H1 (cell line): ENCODE data around the gene DPF3. TPM values are rescaled to one million over a fixed set of nuclear protein-coding genes. Genes with fewer than 3 reads are reported as not detected.

Source experiments
- CTCF ChIA-PET: fragments of 300-600 bp; sonication (Branson Sonifier 250); formaldehyde crosslinking; loops from one replicate; lab custom pipeline; 2021; ENCODE audit not compliant: partially characterized antibody; lab: Charles Lee
- POLR2A ChIA-PET: fragments of 300-600 bp; sonication (Branson Sonifier 250); formaldehyde crosslinking; loops from one replicate; lab custom pipeline; 2021; ENCODE audit warnings: inconsistent platforms; ENCODE audit not compliant: partially characterized antibody; lab: Charles Lee
- DNase-seq, 2 experiments: peaks; one replicate each; pipeline versions ENCODE4 v3.0.0 to v3.0.0-alpha.2; 2010 to 2022; ENCODE audit warnings: low spot score in 2 of 2, low read depth in 1 of 2, mixed read lengths in 1 of 2
- FAIRE-seq: peaks from 2 replicates; lab custom pipeline; 2011; peaks lifted over from hg19 to GRCh38; lab: Jason Lieb, UNC
- H2AFZ ChIP-seq: 2 replicates; pipeline ENCODE4 v1.8.1; 2012; ENCODE audit warnings: low read length, inconsistent platforms
- H2AK5ac ChIP-seq: 2 replicates; pipeline ENCODE4 v1.6.1; 2013; ENCODE audit warnings: low read depth, low read length
- H2BK120ac ChIP-seq: replicated peaks from 2 replicates; pipeline ENCODE3; 2013; ENCODE audit warnings: low read depth, low read length, inconsistent platforms
- H2BK12ac ChIP-seq: 2 replicates; pipeline ENCODE4 v1.6.1; 2013; ENCODE audit warnings: low read depth, low read length
- H2BK15ac ChIP-seq: 2 replicates; pipeline ENCODE4 v1.6.1; 2013; ENCODE audit warnings: low read length
- H2BK20ac ChIP-seq: 2 replicates; pipeline ENCODE4 v1.6.1; 2013; ENCODE audit warnings: low read length
- H2BK5ac ChIP-seq: 2 replicates; pipeline ENCODE4 v1.6.1; 2013; ENCODE audit warnings: low read depth, low read length
- H3K14ac ChIP-seq: 2 replicates; pipeline ENCODE4 v1.6.1; 2013; ENCODE audit warnings: inconsistent platforms; ENCODE audit not compliant: insufficient read length
- H3K18ac ChIP-seq: 2 replicates; pipeline ENCODE4 v1.6.1; 2013; ENCODE audit warnings: low read length; ENCODE audit errors: extremely low read depth
- H3K23ac ChIP-seq: 2 replicates; pipeline ENCODE4 v1.6.1; 2013; ENCODE audit warnings: inconsistent platforms; ENCODE audit not compliant: insufficient read length
- H3K23me2 ChIP-seq: 2 replicates; pipeline ENCODE4 v1.6.1; 2013; ENCODE audit warnings: low read depth, low read length
- H3K27ac ChIP-seq: 2 replicates; pipeline ENCODE4 v1.6.1; 2011; ENCODE audit warnings: low read depth, low read length, inconsistent platforms
- H3K27me3 ChIP-seq, 4 experiments: replicated peaks in 1 of 4; 1 replicate in 1 of 4; 2 replicates in 3 of 4; pipeline versions ENCODE4 v1.6.1 to v1.8.1; 2011 to 2013; ENCODE audit warnings: low read length in 3 of 4, mild to moderate bottlenecking in 3 of 4, inconsistent platforms in 2 of 4, mixed read lengths in 2 of 4, moderate library complexity in 1 of 4; ENCODE audit not compliant: control insufficient read depth in 3 of 4, insufficient read depth in 3 of 4; ENCODE audit errors: extremely low read depth in 1 of 4
- H3K36me3 ChIP-seq, 4 experiments: 2 replicates each; pipeline versions ENCODE4 v1.6.1 to v1.8.1; 2011 to 2013; ENCODE audit warnings: mild to moderate bottlenecking in 4 of 4, low read length in 3 of 4, moderate library complexity in 2 of 4, control low read depth in 1 of 4, inconsistent platforms in 1 of 4; ENCODE audit not compliant: insufficient read depth in 4 of 4, control insufficient read depth in 2 of 4
- H3K4ac ChIP-seq: replicated peaks from 2 replicates; pipeline ENCODE3; 2013; ENCODE audit warnings: low read length, low read depth, mixed read lengths, inconsistent platforms; ENCODE audit not compliant: insufficient read length
- H3K4me1 ChIP-seq, 4 experiments: replicated peaks in 1 of 4; 1 replicate in 1 of 4; 2 replicates in 3 of 4; pipeline versions ENCODE4 v1.6.1 to v1.8.1; 2011 to 2013; ENCODE audit warnings: low read length in 3 of 4, inconsistent platforms in 2 of 4, mixed read lengths in 1 of 4; ENCODE audit not compliant: insufficient read depth in 4 of 4, control insufficient read depth in 3 of 4
- H3K4me2 ChIP-seq, 2 experiments: 2 replicates each; pipeline versions ENCODE4 v1.6.1 to v1.8.1; 2011 to 2013; ENCODE audit warnings: low read depth in 2 of 2, low read length in 2 of 2, control low read depth in 1 of 2, inconsistent platforms in 1 of 2, mild to moderate bottlenecking in 1 of 2; ENCODE audit not compliant: insufficient read depth in 1 of 2
- H3K4me3 ChIP-seq, 4 experiments: fragments of 200-600, 300-600 bp in 1 of 4; sonication (generic), shearing (Covaris generic), sonication (Bioruptor Twin) in 1 of 4; 2 replicates each; pipeline versions ENCODE4 v1.5.1 to v1.8.1; 2011 to 2016; ENCODE audit warnings: low read length in 4 of 4, low read depth in 3 of 4, control low read depth in 2 of 4, inconsistent platforms in 2 of 4, mild to moderate bottlenecking in 2 of 4, mixed read lengths in 1 of 4, moderate library complexity in 1 of 4; ENCODE audit not compliant: insufficient read depth in 2 of 4; ENCODE audit errors: extremely low read depth in 1 of 4
- H3K56ac ChIP-seq: replicated peaks from 2 replicates; pipeline ENCODE3; 2013; ENCODE audit warnings: low read depth, mild to moderate bottlenecking, mixed read lengths, low read length, inconsistent platforms; ENCODE audit not compliant: insufficient read length
- H3K79me1 ChIP-seq: 2 replicates; pipeline ENCODE4 v1.6.1; 2013; ENCODE audit warnings: low read depth, low read length, control low read depth
- H3K79me2 ChIP-seq, 2 experiments: 2 replicates each; pipeline versions ENCODE4 v1.6.1 to v1.8.1; 2012 to 2013; ENCODE audit warnings: low read length in 2 of 2, mild to moderate bottlenecking in 2 of 2, inconsistent platforms in 1 of 2; ENCODE audit not compliant: insufficient read depth in 2 of 2, control insufficient read depth in 1 of 2
- H3K9ac ChIP-seq, 4 experiments: replicated peaks in 1 of 4; 1 replicate in 1 of 4; 2 replicates in 3 of 4; pipeline versions ENCODE4 v1.6.1 to v1.8.1; 2011 to 2013; ENCODE audit warnings: low read depth in 3 of 4, low read length in 3 of 4, control low read depth in 2 of 4, mild to moderate bottlenecking in 2 of 4, moderate library complexity in 2 of 4, inconsistent platforms in 1 of 4; ENCODE audit errors: extremely low read depth in 1 of 4
- H3K9me3 ChIP-seq, 2 experiments: 2 replicates each; pipeline versions ENCODE4 v1.6.1 to v1.8.1; 2012 to 2013; ENCODE audit warnings: mild to moderate bottlenecking in 2 of 2, moderate library complexity in 2 of 2, control low read depth in 1 of 2, inconsistent platforms in 1 of 2, low read depth in 1 of 2, low read length in 1 of 2, mixed read lengths in 1 of 2; ENCODE audit not compliant: insufficient read depth in 2 of 2
- H4K20me1 ChIP-seq, 2 experiments: replicated peaks in 1 of 2; 2 replicates each; pipeline versions ENCODE3 to v1.8.1; 2011 to 2013; ENCODE audit warnings: inconsistent platforms in 2 of 2, low read length in 2 of 2, mild to moderate bottlenecking in 1 of 2; ENCODE audit not compliant: insufficient read depth in 2 of 2, control insufficient read depth in 1 of 2
- H4K5ac ChIP-seq: 2 replicates; pipeline ENCODE4 v1.6.1; 2013; ENCODE audit warnings: low read length, low read depth, mixed read lengths, inconsistent platforms; ENCODE audit not compliant: insufficient read length
- H4K8ac ChIP-seq: 2 replicates; pipeline ENCODE4 v1.8.0; 2013; ENCODE audit warnings: mild to moderate bottlenecking, moderate library complexity, low read length, inconsistent platforms; ENCODE audit not compliant: insufficient read depth; ENCODE audit errors: extremely low read depth
- H4K91ac ChIP-seq: replicated peaks from 2 replicates; pipeline ENCODE3; 2013; ENCODE audit warnings: low read length, mixed read lengths, inconsistent platforms; ENCODE audit not compliant: insufficient read length
- CBX5 ChIP-seq: fragments of 300-800, 300-1000 bp; sonication (generic); IDR thresholded peaks from 2 replicates; pipeline ENCODE4 v1.7.1; 2016; ENCODE audit warnings: antibody characterized with exemption, low read length, low read depth
- CBX8 ChIP-seq: fragments of 300-800, 300-1000 bp; sonication (generic); IDR thresholded peaks from 2 replicates; pipeline ENCODE4 v1.7.1; 2016; ENCODE audit warnings: low read depth, low read length, borderline replicate concordance
- EGR1 ChIP-seq: IDR thresholded peaks from 2 replicates; pipeline ENCODE4 v1.6.1; 2011; ENCODE audit warnings: low read depth, low read length, borderline replicate concordance
- GABPA ChIP-seq: IDR thresholded peaks from 2 replicates; pipeline ENCODE4 v1.6.1; 2011; ENCODE audit warnings: mild to moderate bottlenecking, low read length, moderate library complexity, borderline replicate concordance; ENCODE audit not compliant: insufficient read depth
- JUND ChIP-seq: IDR thresholded peaks from 2 replicates; pipeline ENCODE4 v1.6.1; 2011; ENCODE audit warnings: mild to moderate bottlenecking, improper control_type of control experiment, low read length
- MAX ChIP-seq: IDR thresholded peaks from 2 replicates; pipeline ENCODE4 v1.6.1; 2012; ENCODE audit warnings: inconsistent platforms
- POLR2A ChIP-seq, 2 experiments: IDR thresholded peaks; 1 replicate in 1 of 2; 2 replicates in 1 of 2; pipeline ENCODE4 v1.6.1; 2011; ENCODE audit warnings: low read depth in 2 of 2, low read length in 2 of 2, mild to moderate bottlenecking in 2 of 2; ENCODE audit errors: control extremely low read depth in 1 of 2
- POLR2AphosphoS5 ChIP-seq: IDR thresholded peaks from 2 replicates; pipeline ENCODE4 v1.6.1; 2011; ENCODE audit warnings: low read depth, low read length
- RNF2 ChIP-seq: fragments of 200-900, 300-1000 bp; sonication (generic); IDR thresholded peaks from 2 replicates; pipeline ENCODE4 v1.7.1; 2016; ENCODE audit warnings: borderline replicate concordance, low read depth, mild to moderate bottlenecking, antibody characterized with exemption, low read length; ENCODE audit not compliant: poor library complexity, severe bottlenecking; ENCODE audit errors: missing control alignments
- SIX5 ChIP-seq: IDR thresholded peaks from 2 replicates; pipeline ENCODE4 v1.6.1; 2011; ENCODE audit warnings: mild to moderate bottlenecking, low read depth, low read length
- TCF12 ChIP-seq: IDR thresholded peaks from 2 replicates; pipeline ENCODE4 v1.6.1; 2011; ENCODE audit warnings: low read depth, mild to moderate bottlenecking, low read length
- TEAD4 ChIP-seq: IDR thresholded peaks from 2 replicates; pipeline ENCODE4 v1.6.1; 2012; ENCODE audit warnings: low read depth, low read length, inconsistent platforms, mixed read lengths
- ZNF274 ChIP-seq: IDR thresholded peaks from 2 replicates; pipeline ENCODE4 v1.7.0; 2012; ENCODE audit warnings: low read length, borderline replicate concordance; ENCODE audit errors: extremely low read depth
- WGBS, 2 experiments: shearing (Covaris generic) in 1 of 2; methylation state at CpG; one replicate each; pipeline versions ENCODE4 v1.1.6 to v1.1.7; 2013 to 2015; ENCODE audit warnings: low lambda C conversion rate in 2 of 2, mixed read lengths in 2 of 2, inconsistent platforms in 1 of 2, low coverage in 1 of 2, missing lambda C conversion rate in 1 of 2; ENCODE audit not compliant: insufficient replicate concordance in 2 of 2, insufficient coverage in 1 of 2, insufficient read length in 1 of 2; ENCODE audit errors: extremely low coverage in 1 of 2, missing lambda C conversion rate in 1 of 2; 5-methylcytosine and 5-hydroxymethylcytosine counted together
- polyA plus RNA-seq, 7 experiments: library from polyadenylated mRNA; depleted of rRNA in 3 of 7; stranded (reverse) in 5 of 7; unstranded in 2 of 7; fragments of >200 nt in 5 of 7; fragments of 200-250 nt in 2 of 7; gene quantifications; 1 replicate in 5 of 7; 2 replicates in 1 of 7; 4 replicates in 1 of 7; pipeline versions ENCODE4 v1.2.1 to v1.2.3, GENCODE V29; 2011 to 2013; ENCODE audit warnings: missing spikeins in 2 of 7, mixed read lengths in 2 of 7
- total RNA-seq: library from RNA; stranded (reverse); fragmentation: NEBNext Ultra II Directional; extraction: Animal tissue kit (Norgen Biotek cat#: 25700); gene quantifications from 2 replicates; pipeline ENCODE4 v1.2.1, GENCODE V29; 2021

The DPF3 gene
- total and polyA plus RNA-seq, 2 of the 8 experiments (the other 6 are each of a cell fraction or from before 2014, with no cell fraction given), result 0.19 TPM; not detected in 1

DNA sequence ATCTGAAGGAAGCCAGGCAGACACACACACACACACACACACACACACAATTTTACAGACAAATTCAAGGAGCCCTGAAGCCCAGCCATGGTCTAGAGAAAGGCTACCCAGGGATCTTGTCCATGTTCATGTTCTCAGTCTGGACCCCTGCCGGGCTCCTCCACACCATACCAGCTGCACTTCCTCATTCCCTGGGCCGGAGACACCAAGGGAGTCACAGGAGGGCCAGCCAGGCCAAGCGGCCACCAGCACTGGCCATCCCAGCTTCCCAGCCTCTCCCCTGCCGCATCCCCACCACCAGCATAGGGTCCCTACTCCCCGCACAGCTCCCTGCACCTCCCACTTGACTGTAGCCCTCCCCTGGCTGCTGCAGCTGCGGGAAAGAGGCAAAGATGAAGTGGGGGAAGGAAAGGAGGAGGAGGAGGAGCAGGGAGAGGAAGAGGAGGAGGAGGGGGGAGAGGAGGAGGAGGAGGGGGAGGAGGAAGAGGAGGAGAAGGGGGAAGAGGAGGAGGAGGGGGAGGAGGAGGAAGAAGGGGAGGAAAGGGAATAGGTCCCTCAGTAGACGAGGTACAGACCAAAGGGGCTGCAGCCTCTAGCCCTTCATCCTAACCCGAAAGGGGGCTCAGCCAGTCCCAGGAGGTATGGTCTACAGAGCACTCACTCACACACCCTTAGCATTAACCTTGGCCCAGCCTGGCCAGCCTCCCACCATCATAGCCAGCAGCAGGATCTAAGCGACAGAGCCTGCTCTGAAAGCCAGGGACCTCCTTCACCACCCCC lies 293.2 kb downstream of the DPF3 start:
- Histone ChIP-seq H3K4ac (no peak overlapping the region), H4K91ac (peak overlapping the region; percentile 25), H4K5ac (no peak overlapping the region), H2BK12ac (peak overlapping the region; percentile 62; the same call in 1 of the 2 replicates), H3K9ac (no peak overlapping the region), H3K18ac (peak overlapping the region; percentile 25; the same call in 1 of the 2 replicates), H3K27me3 (no peaks in the 10 kb centered on the region), H3K79me1 (no peaks in the 10 kb centered on the region), H2AFZ (peak overlapping the region; percentile 92; the same call in 1 of the 2 replicates), H3K23ac (no peak overlapping the region), H2BK5ac (peak overlapping the region; percentile 12; the same call in 1 of the 2 replicates), H2BK120ac (no peak overlapping the region), H4K8ac (no peak overlapping the region), H3K9me3 (no peaks in the 10 kb centered on the region), H2AK5ac (no peak overlapping the region), H2BK15ac (no peak overlapping the region), H3K56ac (no peak overlapping the region), H3K4me3 (no peak overlapping the region), H2BK20ac (no peak overlapping the region), H3K4me1 (peaks cover 2 to 11% (median 8%) of the 10 kb centered on the region in 4 experiments), H4K20me1 (no peaks in the 10 kb centered on the region), H3K4me2 (peak overlapping the region in 1 of 2 experiments; percentile 13; a peak in 2 of 4 replicates), H3K23me2 (no peaks in the 10 kb centered on the region), H3K14ac (no peak overlapping the region), H3K79me2 (no peaks in the 10 kb centered on the region), H3K27ac (no peak overlapping the region), H3K36me3 (no peaks in the 10 kb centered on the region)
- 80% methylated on average over 7 of the region's 9 CpGs; no CpG with 5 or more reads in 1 of the 2 experiments for WGBS, 2 experiments
- FAIRE-seq (no peak), DNase-seq (no peak)
- POLR2A ChIA-PET, result no interaction called here
- CTCF ChIA-PET, result interaction anchor here (0.6 to 1.7 kb wide), 5 partner anchors 10 to 354 kb away, joined by 3 to 4 read pairs (median 4); no protein-coding TSS in a partner anchor
- TF ChIP-seq CBX8 (no peak), GABPA (no peak), CBX5 (no peak), MAX (no peak), EGR1 (no peak), JUND (no peak), POLR2A (IDR thresholded peaks at IDR 0.05; ENCODE audit: control extremely low read depth in 1 of 2, low read depth in 2 of 2, low read length in 2 of 2) (no peak), ZNF274 (no peak), TCF12 (no peak), POLR2AphosphoS5 (no peak), RNF2 (no peak), SIX5 (no peak), TEAD4 (no peak)
